Stimulated activated CD4-positive, alpha-beta T cell treated with anti-CD3 and anti-CD28 coated beads, Interleukin-2, amount 100 ng/mL, for 4 hours (primary cell): Measurements from ENCODE around the gene MOCS1.

Source experiments
- DNase-seq: peaks from one replicate; pipeline ENCODE4 v3.0.0-alpha.2; 2020; ENCODE audit warnings: low read depth

MOCS1 gene

GRCh38 chr6:39902786-39903465 is 31.3 kb downstream of the MOCS1 start:
- no peak for DNase-seq

GRCh38 chr6:39902136-39902535 is 32.1 kb downstream of the MOCS1 start:
- DNase-seq = no peak

- no peak for DNase-seq
Measured at GRCh38 chr6:39901670-39902069, 32.6 kb downstream of the MOCS1 start.

- DNase-seq = no peak
Measured at GRCh38 chr6:39901116-39901655, 33.1 kb downstream of the MOCS1 start.

- DNase-seq = no peak
Measured at GRCh38 chr6:39899554-39900295, 34.5 kb downstream of the MOCS1 start.

GRCh38 chr6:39898625-39899024 is 35.6 kb downstream of the MOCS1 start:
- DNase-seq = no peak

- no peak for DNase-seq
Measured at GRCh38 chr6:39897698-39898097, 36.6 kb downstream of the MOCS1 start.

- DNase-seq = no peak
Measured at GRCh38 chr6:39896701-39897100, 37.6 kb downstream of the MOCS1 start.

GRCh38 chr6:39893286-39893685 is 41.0 kb downstream of the MOCS1 start:
- no peak for DNase-seq

GRCh38 chr6:39892490-39893129 is 41.7 kb downstream of the MOCS1 start:
- DNase-seq = no peak

- DNase-seq = no peak
Measured at GRCh38 chr6:39891976-39892375, 42.3 kb downstream of the MOCS1 start.

- no peak for DNase-seq
Measured at GRCh38 chr6:39891353-39891752, 42.9 kb downstream of the MOCS1 start.

GRCh38 chr6:39889229-39889628 is 45.0 kb downstream of the MOCS1 start:
- DNase-seq = no peak

- DNase-seq = no peak
Measured at GRCh38 chr6:39887692-39888450, 46.4 kb downstream of the MOCS1 start.

- no peak for DNase-seq
Measured at GRCh38 chr6:39886871-39887270, 47.4 kb downstream of the MOCS1 start.

GRCh38 chr6:39885691-39886090 is 48.6 kb downstream of the MOCS1 start:
- no peak for DNase-seq

- no peak for DNase-seq
Measured at GRCh38 chr6:39884696-39885095, 49.6 kb downstream of the MOCS1 start.

- DNase-seq = no peak
Measured at GRCh38 chr6:39882531-39882899, 51.7 kb downstream of the MOCS1 start.

GRCh38 chr6:39881851-39882530 is 52.3 kb downstream of the MOCS1 start:
- no peak for DNase-seq

- DNase-seq = no peak
Measured at GRCh38 chr6:39880594-39880993, 53.7 kb downstream of the MOCS1 start.

GRCh38 chr6:39879535-39879934 is 54.7 kb downstream of the MOCS1 start:
- no peak for DNase-seq

- DNase-seq = no peak
Measured at GRCh38 chr6:39876826-39877225, 57.4 kb downstream of the MOCS1 start.
